AG10803 (cell line): Measurements from ENCODE around the gene LHFPL3.
"Not testable (repeated sequence)": the region's sequence is repeated elsewhere in the genome, so short reads cannot be mapped to it uniquely, and the experiment has no call there.

Experiments used
- DNase-seq: peaks from one replicate; pipeline ENCODE4 v3.0.0; 2010; ENCODE audit warnings: low read depth
- H3K4me3 ChIP-seq: 2 replicates; pipeline ENCODE4 v1.5.1; 2011; ENCODE audit warnings: mild to moderate bottlenecking, low read length, control low read depth
- TF ChIP-seq, protein P1 (sequence below): conservative IDR thresholded peaks from 2 replicates; pipeline ENCODE4 v1.5.1; 2011; ENCODE audit warnings: mild to moderate bottlenecking, low read length, control low read depth, inconsistent platforms

The LHFPL3 gene

GRCh38 chr7:104908636-104909035 lies 580.2 kb downstream of the LHFPL3 start:
- TF ChIP-seq, protein P1, sequence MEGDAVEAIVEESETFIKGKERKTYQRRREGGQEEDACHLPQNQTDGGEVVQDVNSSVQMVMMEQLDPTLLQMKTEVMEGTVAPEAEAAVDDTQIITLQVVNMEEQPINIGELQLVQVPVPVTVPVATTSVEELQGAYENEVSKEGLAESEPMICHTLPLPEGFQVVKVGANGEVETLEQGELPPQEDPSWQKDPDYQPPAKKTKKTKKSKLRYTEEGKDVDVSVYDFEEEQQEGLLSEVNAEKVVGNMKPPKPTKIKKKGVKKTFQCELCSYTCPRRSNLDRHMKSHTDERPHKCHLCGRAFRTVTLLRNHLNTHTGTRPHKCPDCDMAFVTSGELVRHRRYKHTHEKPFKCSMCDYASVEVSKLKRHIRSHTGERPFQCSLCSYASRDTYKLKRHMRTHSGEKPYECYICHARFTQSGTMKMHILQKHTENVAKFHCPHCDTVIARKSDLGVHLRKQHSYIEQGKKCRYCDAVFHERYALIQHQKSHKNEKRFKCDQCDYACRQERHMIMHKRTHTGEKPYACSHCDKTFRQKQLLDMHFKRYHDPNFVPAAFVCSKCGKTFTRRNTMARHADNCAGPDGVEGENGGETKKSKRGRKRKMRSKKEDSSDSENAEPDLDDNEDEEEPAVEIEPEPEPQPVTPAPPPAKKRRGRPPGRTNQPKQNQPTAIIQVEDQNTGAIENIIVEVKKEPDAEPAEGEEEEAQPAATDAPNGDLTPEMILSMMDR, result no peak
- H3K4me3 ChIP-seq, result no peak overlapping the region
- DNase-seq, result peak; percentile 18

GRCh38 chr7:104909096-104909495 lies 580.7 kb downstream of the LHFPL3 start:
- H3K4me3 ChIP-seq, result no peak overlapping the region
- TF ChIP-seq, protein P1, result no peak
- no peak for DNase-seq

GRCh38 chr7:104914421-104914820 lies 586.0 kb downstream of the LHFPL3 start:
- DNase-seq, result no peak
- H3K4me3 ChIP-seq, result no peak overlapping the region
- TF ChIP-seq, protein P1, result no peak

DNA sequence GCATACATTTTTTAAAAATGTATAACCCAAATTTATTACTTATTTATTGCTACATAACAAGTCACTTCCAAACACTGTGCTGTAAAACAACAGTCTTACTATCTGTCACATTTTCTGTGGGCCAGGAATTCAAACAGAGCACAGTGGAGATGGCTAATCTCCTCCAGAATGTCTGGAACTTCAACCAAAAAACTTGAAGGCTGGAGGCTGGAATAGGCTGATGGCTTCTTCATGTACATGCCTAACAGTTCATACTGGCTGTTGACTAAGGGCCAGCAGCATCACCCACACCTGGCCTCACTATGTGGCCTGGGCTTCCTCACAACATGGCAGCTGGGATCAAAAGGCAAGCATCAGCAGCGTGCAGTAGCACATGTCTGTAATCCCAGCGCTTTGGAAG lies 593.2 kb downstream of the LHFPL3 start:
- no peak overlapping the region for H3K4me3 ChIP-seq
- DNase-seq, result peak; percentile 48
- TF ChIP-seq, protein P1, result no peak

- H3K4me3 ChIP-seq, result no peak overlapping the region
- peak; percentile 28 for DNase-seq
- TF ChIP-seq, protein P1, result no peak
Observed at GRCh38 chr7:104922182-104923009, 594.0 kb downstream of the LHFPL3 start.

- H3K4me3 ChIP-seq, result no peak overlapping the region
- peak; percentile 87 for DNase-seq
Observed at GRCh38 chr7:104923010-104923421, 594.6 kb downstream of the LHFPL3 start.

DNA sequence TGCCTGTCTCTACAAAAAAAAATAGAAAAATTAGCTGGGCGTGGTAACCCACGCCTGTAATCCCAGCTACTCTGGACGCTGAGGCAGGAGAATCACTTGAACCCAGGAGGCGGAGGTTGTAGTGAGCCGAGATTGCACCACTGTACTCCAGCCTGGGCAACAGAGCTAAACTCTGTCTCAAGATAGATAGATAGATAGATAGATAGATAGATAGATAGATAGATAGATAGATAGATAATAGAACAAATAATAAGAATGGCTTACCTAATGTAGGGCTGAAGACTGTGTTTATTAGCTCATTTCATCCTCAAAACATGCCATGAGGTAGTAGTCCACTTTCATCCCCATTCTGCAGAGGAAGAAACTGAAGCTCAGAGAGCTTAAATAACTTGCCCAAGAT lies 597.8 kb downstream of the LHFPL3 start:
- not testable (repeated sequence) for H3K4me3 ChIP-seq, DNase-seq

More at GRCh38 chr7:104923010-104923421, 594.6 kb downstream of the LHFPL3 start:
- TF ChIP-seq, protein P1, result peak; percentile 75
